Activated T-cell treated with anti-CD3 and anti-CD28 coated beads, Interleukin-2, amount 50 U/mL, for 1 hour (primary cell): ENCODE measurements around the gene ARTN.
A peak's percentile ranks its signal among the peaks of the same experiment; 100 is the strongest.

ENCODE experiments used
- DNase-seq: peaks from one replicate; pipeline ENCODE4 v3.0.0-alpha.2; 2020

Gene ARTN

DNA sequence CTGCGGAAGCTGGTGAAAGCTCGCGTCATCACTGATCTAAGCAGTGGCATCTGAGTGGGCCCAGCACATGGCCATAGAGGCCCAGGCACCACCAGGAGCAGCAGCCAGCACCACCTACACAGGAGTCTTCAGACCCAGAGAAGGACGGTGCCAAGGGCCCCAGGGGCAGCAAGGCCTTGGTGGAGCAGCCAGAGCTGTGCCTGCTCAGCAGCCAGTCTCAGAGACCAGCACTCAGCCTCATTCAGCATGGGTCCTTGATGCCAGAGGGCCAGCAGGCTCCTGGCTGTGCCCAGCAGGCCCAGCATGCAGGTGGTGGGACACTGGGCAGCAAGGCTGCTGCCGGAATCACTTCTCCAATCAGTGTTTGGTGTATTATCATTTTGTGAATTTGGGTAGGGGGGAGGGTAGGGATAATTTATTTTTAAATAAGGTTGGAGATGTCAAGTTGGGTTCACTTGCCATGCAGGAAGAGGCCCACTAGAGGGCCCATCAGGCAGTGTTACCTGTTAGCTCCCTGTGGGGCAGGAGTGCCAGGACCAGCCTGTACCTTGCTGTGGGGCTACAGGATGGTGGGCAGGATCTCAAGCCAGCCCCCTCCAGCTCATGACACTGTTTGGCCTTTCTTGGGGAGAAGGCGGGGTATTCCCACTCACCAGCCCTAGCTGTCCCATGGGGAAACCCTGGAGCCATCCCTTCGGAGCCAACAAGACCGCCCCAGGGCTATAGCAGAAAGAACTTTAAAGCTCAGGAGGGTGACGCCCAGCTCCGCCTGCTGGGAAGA lies 3.2 kb upstream of the ARTN start:
- no peak for DNase-seq

DNA sequence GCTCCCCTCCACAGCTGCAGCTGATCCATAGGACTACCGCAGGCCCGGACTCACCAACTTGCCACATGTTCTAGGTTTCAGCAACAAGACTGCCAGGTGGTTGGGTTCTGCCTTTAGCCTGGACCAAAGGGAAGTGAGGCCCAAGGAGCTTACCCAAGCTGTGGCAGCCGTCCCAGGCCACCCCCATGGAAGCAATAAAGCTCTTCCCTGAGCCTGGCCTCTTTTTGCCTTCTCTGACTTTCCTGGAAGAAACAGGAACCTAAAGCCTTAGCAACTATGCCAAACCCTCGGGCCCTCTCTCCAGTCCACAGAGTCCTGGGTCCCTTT lies 2.7 kb upstream of the ARTN start:
- DNase-seq: no peak

GRCh38 chr1:43931711-43932660 lies 1.6 kb upstream of the ARTN start:
- DNase-seq: no peak

DNA sequence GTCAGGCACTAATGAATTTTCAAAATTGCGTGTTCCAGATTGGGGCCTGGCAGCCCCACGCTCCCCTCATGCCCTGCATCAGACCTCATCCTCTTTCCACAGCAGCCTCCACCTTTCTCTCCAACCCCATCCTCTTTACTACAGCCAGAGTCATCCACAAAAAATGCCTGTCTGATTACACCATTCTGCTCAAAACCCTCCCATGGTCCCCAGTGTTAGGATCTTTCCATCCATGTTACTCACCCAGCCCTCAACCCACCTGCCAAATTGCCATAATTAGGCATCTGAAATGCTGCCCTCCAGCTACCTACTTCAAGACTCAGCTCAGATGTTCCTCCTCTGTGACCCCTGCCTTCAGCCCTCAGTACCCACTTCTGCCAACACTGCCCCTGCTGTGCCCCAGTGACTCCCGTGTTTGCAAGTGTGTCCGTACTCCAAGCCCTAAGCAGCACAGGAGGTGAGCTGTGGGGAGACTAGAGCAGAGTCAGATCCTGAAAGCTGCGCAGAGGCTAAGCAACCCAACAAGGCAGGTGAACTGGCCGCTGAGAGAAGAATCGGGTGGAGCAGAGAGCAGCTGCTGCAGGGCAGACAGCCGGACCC lies 715 bp upstream of the ARTN start:
- no peak for DNase-seq

DNA sequence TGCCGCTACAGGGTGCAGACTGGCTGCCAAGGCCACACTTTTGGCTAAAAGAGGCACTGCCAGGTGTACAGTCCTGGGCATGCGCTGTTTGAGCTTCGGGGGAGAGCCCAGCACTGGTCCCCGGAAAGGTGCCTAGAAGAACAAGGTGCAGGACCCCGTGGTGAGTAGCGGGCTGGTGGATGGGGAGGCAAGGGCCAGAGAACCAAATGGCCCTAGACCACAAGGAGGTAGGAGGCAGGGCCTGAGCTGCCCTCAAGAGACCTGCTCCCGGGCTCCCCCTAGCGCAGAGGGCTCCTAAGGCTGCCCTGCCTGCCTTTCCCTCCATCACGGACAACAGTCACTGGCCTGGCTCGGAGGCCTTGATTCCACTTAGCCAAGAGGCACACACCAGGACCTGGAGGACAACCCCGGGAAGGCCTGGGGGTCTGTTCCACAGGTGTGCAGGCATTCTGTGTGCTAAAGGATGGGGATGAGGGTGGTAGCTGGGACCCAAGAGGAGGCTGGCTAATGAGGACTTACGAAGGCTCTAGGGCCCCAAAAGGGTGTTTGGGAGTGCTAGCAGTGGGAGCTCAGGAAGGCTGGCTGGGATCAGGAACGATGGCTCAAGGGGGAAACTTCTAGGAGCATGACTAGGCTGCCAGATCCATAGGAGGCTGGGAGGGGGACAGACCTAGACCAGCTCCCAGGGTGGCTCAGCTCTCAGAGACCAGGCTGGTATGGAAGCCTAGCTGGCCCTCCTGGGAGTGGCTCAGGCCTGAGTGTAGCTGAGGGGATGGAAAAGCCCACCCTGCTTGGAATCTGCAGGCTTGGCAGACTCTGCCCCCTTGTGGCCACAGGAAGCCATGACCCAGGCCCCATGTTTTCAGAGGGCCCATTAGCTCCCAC lies 742 bp downstream of the ARTN start:
- peak; percentile 64 for DNase-seq

DNA sequence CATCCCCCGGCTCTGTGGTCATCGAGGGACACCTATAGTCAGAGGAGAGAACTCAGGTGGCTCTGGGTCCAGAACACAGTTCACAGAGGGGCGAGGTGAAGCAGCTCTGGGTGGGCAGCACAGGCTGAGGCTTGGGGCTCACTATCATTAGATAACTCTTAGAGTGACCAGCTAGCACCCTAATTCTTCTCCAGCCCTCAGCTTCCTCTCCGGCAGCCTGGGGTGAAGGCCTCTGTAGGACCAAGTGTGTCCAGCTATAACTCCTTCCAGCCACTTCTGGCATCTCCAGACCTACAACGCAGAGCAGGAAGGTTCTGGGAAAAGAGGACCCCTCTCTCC lies 1.4 kb downstream of the ARTN start:
- DNase-seq: no peak

DNA sequence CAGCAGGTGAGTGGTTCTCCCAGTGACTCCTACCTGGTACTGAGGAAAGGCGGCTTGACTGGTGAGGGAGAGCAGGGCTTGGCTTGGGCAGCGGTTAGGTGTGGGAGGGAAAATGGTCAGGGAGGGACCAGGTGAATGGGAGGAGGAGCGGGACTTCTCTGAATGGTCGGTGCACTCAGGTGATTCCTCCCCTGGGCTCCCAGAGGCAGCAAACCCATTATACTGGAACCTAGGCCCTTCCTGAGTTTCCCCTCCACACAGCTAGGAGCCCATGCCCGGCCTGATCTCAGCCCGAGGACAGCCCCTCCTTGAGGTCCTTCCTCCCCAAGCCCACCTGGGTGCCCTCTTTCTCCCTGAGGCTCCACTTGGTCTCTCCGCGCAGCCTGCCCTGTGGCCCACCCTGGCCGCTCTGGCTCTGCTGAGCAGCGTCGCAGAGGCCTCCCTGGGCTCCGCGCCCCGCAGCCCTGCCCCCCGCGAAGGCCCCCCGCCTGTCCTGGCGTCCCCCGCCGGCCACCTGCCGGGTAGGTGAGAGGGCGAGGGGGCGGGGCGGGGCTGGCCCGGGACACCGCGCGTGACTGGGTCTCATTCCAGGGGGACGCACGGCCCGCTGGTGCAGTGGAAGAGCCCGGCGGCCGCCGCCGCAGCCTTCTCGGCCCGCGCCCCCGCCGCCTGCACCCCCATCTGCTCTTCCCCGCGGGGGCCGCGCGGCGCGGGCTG lies 2.3 kb downstream of the ARTN start:
- DNase-seq: no peak

- DNase-seq: no peak
These were observed 3.0 kb downstream of the ARTN start for GRCh38 chr1:43936431-43937151.

- DNase-seq: no peak
These were observed 3.7 kb downstream of the ARTN start for GRCh38 chr1:43937179-43937865.

- DNase-seq: no peak
These were observed 4.8 kb downstream of the ARTN start for GRCh38 chr1:43938383-43938782.

DNA sequence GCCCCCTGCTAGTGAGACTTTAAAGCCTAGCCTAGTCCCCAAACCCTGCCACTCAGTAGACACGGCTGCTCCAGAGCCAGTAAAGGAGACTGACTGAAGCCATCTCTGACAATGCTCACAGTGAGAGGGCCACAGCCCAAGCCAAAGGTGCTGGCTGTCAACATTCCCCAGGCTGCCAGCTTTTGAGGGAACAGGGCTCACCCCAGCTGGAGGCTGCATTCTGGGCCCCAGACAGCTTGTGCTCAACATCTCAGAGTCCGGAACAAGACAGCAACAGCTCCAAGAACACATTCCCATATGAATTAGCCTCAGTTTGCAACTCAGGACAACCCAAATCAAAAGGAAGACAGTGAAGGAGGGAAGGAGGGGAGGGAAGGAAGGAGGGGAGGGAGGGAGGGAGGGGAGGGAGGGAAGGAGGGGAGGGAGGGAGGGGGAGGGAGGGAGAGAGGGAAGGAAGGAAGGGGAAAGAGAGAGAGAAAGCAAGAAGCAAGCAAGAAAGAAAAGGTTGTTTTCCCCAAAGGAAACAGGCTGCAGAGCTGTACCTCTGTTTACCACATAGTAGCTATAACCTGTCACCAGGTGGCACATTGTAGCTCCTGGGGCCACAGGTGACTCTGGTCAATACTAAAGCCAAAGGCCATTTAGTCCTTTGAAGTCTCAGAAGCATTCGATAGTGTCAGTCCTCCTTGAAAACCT lies 5.4 kb downstream of the ARTN start:
- no peak for DNase-seq

DNA sequence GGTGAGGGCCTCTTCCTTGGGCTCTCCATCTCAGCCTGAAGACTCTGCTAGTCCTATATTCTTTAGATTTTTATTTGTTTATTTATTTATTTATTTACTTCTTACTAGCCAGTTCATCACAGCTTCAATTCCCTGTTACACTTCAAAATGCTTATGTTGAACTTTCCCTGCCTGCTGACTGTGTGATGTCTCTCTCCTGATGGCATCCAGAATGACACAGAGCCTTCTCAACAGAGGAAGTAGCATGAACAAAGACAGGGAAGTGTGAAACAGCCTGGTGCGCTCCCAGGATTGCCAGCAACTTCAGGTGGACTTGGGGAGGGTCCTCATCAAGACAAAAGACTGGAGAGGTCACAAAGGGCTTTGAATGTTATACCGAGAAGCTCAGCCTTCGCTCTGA lies 8.8 kb downstream of the ARTN start:
- no peak for DNase-seq

- DNase-seq: no peak
These were observed 11.3 kb downstream of the ARTN start for GRCh38 chr1:43944860-43945259.

DNA sequence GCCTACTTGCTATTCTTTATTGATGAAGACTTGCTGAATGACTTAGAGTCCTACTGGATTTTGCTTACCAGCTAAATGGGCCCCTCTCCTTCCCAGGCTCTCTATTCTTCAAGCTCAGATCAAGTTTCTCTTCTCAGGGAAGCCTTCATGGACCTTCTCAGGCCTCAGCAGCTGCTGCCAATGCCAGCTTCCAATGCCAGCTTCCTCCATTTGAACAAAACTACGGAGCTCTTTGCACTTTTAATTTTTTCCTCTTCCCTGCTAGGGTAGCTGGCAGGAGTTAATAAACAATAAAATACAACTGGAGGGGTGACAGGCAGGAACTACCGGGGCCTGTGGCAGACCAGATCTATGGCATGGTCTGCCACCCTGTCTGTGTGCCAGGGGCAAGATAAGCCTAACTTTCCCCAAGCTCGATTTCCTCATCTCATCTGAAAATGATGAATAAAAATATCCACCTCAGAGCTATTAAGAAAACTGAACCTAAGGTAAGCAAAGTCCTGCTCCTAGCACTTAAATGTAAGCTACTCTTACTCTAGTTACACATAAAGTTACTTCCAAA lies 12.2 kb downstream of the ARTN start:
- no peak for DNase-seq

DNA sequence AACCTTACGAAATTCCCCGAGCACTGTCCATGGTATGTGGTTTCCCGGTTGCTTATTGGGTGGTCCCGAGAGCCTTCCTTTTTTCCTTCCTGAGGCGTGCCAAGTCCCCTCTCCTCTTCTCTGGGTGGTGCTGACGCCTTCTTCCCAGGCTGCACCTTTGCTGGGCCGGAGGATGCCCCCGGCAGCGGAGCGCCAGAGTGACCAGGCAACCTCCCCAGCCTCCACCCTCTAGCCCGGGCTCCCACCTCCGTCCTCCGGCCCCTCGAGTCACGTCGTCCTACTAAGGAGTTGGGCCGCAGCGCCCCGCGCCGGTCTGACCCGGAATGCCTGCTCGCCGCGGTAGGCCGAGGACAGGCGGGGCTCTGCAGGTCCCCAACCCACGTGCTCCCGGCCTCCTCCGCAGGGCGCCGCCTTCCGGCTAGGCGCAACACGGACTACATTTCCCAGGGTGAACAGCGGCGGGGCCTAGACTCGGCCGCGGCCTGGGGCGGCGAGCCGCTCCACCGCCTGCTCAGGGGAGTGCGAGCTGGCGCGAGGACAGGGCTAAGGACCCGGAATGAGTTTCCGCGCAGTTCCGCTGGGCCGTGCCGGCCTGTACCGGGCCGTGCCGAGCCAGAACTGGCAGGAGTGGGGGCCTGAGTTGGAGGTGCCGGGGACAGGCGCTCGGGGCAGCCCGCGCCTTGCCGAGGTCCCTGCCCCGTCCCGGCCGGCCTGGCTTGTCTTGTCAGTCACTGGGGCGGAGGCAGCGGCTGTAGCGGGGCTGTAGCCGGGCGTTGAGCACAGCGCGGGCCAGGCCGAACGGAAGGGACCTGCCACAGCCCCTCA lies 12.8 kb downstream of the ARTN start, which contains the start of gene IPO13:
Gene IPO13 (plus strand): TSS at position 715 of the 825 bp plus-strand sequence. CDS start 651 bp downstream, outside the sequence.
- peak; percentile 99 for DNase-seq

DNA sequence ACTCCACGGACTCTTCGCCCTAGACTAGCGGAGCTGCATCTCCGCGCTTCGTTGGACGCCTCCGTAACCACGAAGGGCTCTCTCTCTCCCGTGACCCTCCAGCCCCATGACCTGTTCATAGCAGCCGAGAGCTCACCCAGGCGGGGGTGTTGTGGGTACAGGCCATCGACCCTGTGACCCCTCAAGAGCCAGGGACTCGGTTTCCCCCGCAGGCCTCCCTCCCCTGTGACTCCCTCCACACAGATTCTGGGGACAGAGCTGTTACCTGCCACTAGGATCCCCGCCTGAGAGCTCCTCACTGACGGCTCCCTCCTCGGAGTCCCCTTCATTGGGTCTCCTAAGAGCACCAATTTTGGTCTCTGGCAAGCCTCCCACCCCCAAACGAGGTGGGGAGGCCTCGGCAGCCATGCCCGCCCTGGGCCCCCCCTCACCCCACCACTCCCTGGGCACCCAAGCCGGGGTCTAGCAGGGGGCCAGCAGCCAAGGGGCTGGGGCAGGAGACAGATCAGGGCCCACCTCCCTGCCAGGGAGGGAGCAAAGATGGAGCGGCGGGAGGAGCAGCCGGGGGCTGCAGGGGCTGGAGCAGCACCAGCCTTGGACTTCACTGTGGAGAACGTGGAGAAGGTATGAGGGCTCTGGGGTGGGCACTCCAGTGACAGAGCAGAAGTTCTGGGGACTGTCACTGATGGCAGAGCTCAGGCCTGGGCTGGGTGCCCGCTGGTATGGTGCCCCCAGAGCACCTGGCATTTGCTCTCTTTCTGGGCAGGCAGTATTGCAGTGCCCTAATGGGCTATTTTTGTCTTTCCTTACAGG lies 13.7 kb downstream of the ARTN start:
- no peak for DNase-seq

DNA sequence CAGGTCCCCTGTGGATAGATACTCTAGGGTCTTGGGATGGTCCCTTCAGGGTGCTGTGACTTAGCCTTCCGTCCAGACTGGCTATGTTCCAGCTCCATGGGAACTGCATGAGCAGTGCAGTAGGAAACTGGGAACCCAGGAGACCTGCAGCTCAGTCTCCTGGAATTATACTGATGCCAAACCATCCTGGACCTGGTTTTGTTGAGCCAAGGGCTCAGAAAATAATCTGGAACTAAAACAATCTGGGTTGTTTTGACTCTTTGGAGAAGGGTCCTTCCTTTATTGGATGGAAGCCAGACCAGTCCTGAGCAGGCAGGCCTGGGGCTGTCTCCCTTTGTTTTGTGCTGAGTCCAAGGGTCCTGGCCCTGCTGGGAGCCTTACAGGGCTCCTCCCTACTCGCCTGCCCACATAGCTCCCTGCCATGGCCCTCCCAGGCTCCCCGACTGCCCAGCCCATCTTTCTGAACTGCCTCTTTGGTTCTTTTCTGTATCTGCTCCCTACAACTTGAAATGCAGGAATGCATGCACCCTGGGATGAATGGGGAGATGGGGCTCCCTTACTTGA lies 14.4 kb downstream of the ARTN start:
- no peak for DNase-seq

DNA sequence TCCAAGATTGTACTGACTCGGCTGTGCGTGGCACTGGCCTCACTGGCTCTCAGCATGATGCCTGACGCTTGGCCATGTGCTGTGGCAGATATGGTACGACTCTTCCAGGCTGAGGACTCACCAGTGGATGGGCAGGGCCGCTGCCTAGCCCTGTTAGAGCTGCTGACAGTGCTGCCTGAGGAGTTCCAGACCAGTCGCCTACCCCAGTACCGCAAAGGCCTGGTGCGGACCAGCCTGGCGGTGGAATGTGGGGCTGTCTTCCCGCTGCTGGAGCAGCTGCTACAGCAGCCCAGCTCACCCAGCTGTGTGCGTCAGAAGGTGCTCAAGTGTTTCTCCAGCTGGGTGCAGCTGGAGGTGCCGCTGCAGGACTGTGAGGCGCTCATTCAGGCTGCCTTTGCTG lies 16.1 kb downstream of the ARTN start:
- no peak for DNase-seq
